ENCODE results near the gene BMERB1. TPM values are rescaled to one million over a fixed set of nuclear protein-coding genes. Genes with fewer than 3 reads are reported as not detected.

BMERB1 gene
- polyA plus RNA-seq, 1 of the 3 experiments (the other 2 are of a cell fraction): 33.9 TPM

DNA sequence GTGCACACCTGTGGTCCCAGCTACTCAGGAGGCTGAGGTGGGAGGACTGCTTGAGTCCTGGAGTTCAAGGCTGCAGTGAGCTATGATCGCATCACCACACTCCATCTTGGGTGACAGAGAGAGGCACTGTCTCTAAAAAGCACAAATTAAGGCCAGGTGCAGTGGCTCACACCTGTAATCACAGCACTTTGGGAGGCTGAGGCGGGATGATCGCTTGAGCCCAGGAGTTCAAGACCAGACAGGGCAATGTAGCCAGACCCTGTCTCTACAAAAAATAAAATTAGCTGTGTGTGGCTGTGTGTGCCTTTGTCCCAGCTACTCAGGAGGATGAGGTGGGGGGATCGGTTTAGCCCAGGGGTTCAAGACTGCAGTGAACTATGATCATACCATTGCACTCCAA is 81.6 kb downstream of the BMERB1 start:
- 100% methylated on average over 3 of the region's 4 CpGs for WGBS (ENCODE audit: low lambda C conversion rate)
- POLR2A ChIA-PET: no interaction called here
- H2AFZ ChIP-seq (ENCODE audit: low read depth): no peak overlapping the region
- H3F3A ChIP-seq (replicated peaks; ENCODE audit: insufficient read depth): no peaks in the 10 kb centered on the region
- peaks cover 5 to 20% of the 10 kb centered on the region in 2 experiments; a peak in 2 of 4 replicates for H3K4me1 ChIP-seq (ENCODE audit: control insufficient read depth in 1 of 2, insufficient read depth in 2 of 2, low read depth in 1 of 2, low read length in 1 of 2)
- DNase-seq: no peak
- no peaks in the 10 kb centered on the region for H4K20me1 ChIP-seq (ENCODE audit: insufficient read depth)
- H3K4me2 ChIP-seq: no peak overlapping the region
- no peaks in the 10 kb centered on the region for H3K36me3 ChIP-seq (replicated peaks in 1 of 2; ENCODE audit: control insufficient read depth in 1 of 2, insufficient read depth in 2 of 2, low read length in 1 of 2)
- H3K9me2 ChIP-seq: no peaks in the 10 kb centered on the region
- H3K9ac ChIP-seq: no peak overlapping the region
- no peak overlapping the region for H3K27ac ChIP-seq (ENCODE audit: low read depth in 2 of 2, low read length in 1 of 2)
- CTCF ChIA-PET: interaction anchor here (1.0 kb wide), 1 partner anchor 18 kb away, joined by 3 read pairs; no protein-coding TSS in a partner anchor
- no peaks in the 10 kb centered on the region for H3K79me2 ChIP-seq (ENCODE audit: insufficient read depth)
- no peak overlapping the region for H3K4me3 ChIP-seq (ENCODE audit: low read depth in 2 of 2, low read length in 1 of 2)
- no peaks in the 10 kb centered on the region for H3K27me3 ChIP-seq (ENCODE audit: insufficient read depth)
- H3K9me3 ChIP-seq: no peaks in the 10 kb centered on the region
- TF ChIP-seq MEF2A (IDR thresholded peaks at IDR 0.05; ENCODE audit: borderline replicate concordance, low read depth) (no peak), GABPA (IDR thresholded peaks at IDR 0.05; ENCODE audit: low read depth) (no peak), SMC3 (IDR thresholded peaks at IDR 0.05; ENCODE audit: low read depth, low read length) (no peak), NRF1 (IDR thresholded peaks at IDR 0.05; ENCODE audit: low read depth, low read length) (no peak), MXI1 (IDR thresholded peaks at IDR 0.05; ENCODE audit: low read depth, low read length) (no peak), JUND (IDR thresholded peaks at IDR 0.05) (no peak), REST (IDR thresholded peaks at IDR 0.05; ENCODE audit: low read depth, low read length) (no peak), ELF1 (IDR thresholded peaks at IDR 0.05) (no peak), SIN3A (IDR thresholded peaks at IDR 0.05; ENCODE audit: borderline replicate concordance, low read depth, low read length) (no peak), RFX5 (IDR thresholded peaks at IDR 0.05; ENCODE audit: low read length) (no peak), YY1 (IDR thresholded peaks at IDR 0.05; ENCODE audit: low read depth) (no peak), EZH2phosphoT487 (IDR thresholded peaks at IDR 0.05; ENCODE audit: borderline replicate concordance, low read depth) (no peak), ZBTB33 (IDR thresholded peaks at IDR 0.05; ENCODE audit: borderline replicate concordance, low read depth) (no peak), TAF1 (IDR thresholded peaks at IDR 0.05; ENCODE audit: borderline replicate concordance, low read depth, low read length) (no peak), RXRA (IDR thresholded peaks at IDR 0.05; ENCODE audit: borderline replicate concordance, low read depth) (no peak)
- TF ChIP-seq, protein P1, sequence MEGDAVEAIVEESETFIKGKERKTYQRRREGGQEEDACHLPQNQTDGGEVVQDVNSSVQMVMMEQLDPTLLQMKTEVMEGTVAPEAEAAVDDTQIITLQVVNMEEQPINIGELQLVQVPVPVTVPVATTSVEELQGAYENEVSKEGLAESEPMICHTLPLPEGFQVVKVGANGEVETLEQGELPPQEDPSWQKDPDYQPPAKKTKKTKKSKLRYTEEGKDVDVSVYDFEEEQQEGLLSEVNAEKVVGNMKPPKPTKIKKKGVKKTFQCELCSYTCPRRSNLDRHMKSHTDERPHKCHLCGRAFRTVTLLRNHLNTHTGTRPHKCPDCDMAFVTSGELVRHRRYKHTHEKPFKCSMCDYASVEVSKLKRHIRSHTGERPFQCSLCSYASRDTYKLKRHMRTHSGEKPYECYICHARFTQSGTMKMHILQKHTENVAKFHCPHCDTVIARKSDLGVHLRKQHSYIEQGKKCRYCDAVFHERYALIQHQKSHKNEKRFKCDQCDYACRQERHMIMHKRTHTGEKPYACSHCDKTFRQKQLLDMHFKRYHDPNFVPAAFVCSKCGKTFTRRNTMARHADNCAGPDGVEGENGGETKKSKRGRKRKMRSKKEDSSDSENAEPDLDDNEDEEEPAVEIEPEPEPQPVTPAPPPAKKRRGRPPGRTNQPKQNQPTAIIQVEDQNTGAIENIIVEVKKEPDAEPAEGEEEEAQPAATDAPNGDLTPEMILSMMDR (IDR thresholded peaks at IDR 0.05): no peak
- TF ChIP-seq, protein P2, sequence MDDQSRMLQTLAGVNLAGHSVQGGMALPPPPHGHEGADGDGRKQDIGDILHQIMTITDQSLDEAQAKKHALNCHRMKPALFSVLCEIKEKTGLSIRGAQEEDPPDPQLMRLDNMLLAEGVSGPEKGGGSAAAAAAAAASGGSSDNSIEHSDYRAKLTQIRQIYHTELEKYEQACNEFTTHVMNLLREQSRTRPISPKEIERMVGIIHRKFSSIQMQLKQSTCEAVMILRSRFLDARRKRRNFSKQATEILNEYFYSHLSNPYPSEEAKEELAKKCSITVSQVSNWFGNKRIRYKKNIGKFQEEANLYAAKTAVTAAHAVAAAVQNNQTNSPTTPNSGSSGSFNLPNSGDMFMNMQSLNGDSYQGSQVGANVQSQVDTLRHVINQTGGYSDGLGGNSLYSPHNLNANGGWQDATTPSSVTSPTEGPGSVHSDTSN (IDR thresholded peaks at IDR 0.05): no peak
- TF ChIP-seq, protein P3, sequence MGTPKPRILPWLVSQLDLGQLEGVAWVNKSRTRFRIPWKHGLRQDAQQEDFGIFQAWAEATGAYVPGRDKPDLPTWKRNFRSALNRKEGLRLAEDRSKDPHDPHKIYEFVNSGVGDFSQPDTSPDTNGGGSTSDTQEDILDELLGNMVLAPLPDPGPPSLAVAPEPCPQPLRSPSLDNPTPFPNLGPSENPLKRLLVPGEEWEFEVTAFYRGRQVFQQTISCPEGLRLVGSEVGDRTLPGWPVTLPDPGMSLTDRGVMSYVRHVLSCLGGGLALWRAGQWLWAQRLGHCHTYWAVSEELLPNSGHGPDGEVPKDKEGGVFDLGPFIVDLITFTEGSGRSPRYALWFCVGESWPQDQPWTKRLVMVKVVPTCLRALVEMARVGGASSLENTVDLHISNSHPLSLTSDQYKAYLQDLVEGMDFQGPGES (IDR thresholded peaks at IDR 0.05; ENCODE audit: low read depth, low read length): no peak
- TF ChIP-seq, protein P4, sequence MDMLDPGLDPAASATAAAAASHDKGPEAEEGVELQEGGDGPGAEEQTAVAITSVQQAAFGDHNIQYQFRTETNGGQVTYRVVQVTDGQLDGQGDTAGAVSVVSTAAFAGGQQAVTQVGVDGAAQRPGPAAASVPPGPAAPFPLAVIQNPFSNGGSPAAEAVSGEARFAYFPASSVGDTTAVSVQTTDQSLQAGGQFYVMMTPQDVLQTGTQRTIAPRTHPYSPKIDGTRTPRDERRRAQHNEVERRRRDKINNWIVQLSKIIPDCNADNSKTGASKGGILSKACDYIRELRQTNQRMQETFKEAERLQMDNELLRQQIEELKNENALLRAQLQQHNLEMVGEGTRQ (IDR thresholded peaks at IDR 0.05; ENCODE audit: borderline replicate concordance, low read depth, low read length): no peak
